Vagina (tissue), 2 donors: Measurements from ENCODE around the gene RAB4B.

Experiments used
- CTCF ChIP-seq, 3 experiments: fragments of 450-650 bp in 2 of 3; fragments of 200-600 bp in 1 of 3; sonication (generic) in 1 of 3; IDR thresholded peaks; one replicate each; pipeline ENCODE4 v1.5.1; 2017 to 2019; ENCODE audit warnings: antibody characterized with exemption in 3 of 3, mild to moderate bottlenecking in 2 of 3, moderate library complexity in 2 of 3
- POLR2A ChIP-seq, 2 donors: fragments of 450-650 bp; IDR thresholded peaks; one replicate each; pipeline ENCODE4 v1.6.1; 2017; ENCODE audit warnings: antibody characterized with exemption in 2 of 2, mild to moderate bottlenecking in 2 of 2, moderate library complexity in 2 of 2
- POLR2AphosphoS5 ChIP-seq, 2 donors: sonication (generic); formaldehyde crosslinking; IDR thresholded peaks; one replicate each; pipeline ENCODE4 v1.9.0; 2017; ENCODE audit warnings: antibody characterized with exemption in 2 of 2, mild to moderate bottlenecking in 2 of 2, low read depth in 1 of 2; ENCODE audit not compliant: insufficient read depth in 1 of 2

GRCh38 chr19:40780582-40780981 is 2.5 kb downstream of the RAB4B start:
- TF ChIP-seq CTCF (IDR thresholded peaks at IDR 0.05) (no peak), POLR2AphosphoS5 (IDR thresholded peaks at IDR 0.05; ENCODE audit: insufficient read depth in 1 of 2, low read depth in 1 of 2) (no peak), POLR2A (IDR thresholded peaks at IDR 0.05) (no peak)
